ENCODE measurements around the gene OTUD1.

- TF ChIP-seq POLR2A (IDR thresholded peaks at IDR 0.05; ENCODE audit: extremely low read depth, insufficient read length) (no peak), CTCF (IDR thresholded peaks at IDR 0.05; ENCODE audit: low read depth, low read length) (no peak)
Measured at GRCh38 chr10:23413629-23414089, 25.2 kb upstream of the OTUD1 start.

Measured in NB4 (cell line).